GM12891 (cell line): Measurements from ENCODE around the gene PIP4K2A.
"Not testable (repeated sequence)": the region's sequence is repeated elsewhere in the genome, so short reads cannot be mapped to it uniquely, and the experiment has no call there.

ENCODE experiments used
- DNase-seq: peaks from one replicate; pipeline ENCODE4 v3.0.0; 2011; ENCODE audit warnings: low spot score; ENCODE audit not compliant: insufficient read length
- FAIRE-seq: peaks from 2 replicates; lab custom pipeline; 2011; peaks lifted over from hg19 to GRCh38; lab: Jason Lieb, UNC
- PAX5 ChIP-seq: IDR thresholded peaks from 2 replicates; pipeline ENCODE4 v1.6.1; 2011; ENCODE audit warnings: low read length, moderate library complexity, mild to moderate bottlenecking; ENCODE audit not compliant: insufficient read depth, severe bottlenecking
- POLR2A ChIP-seq: IDR thresholded peaks from 2 replicates; pipeline ENCODE4 v1.6.1; 2011; ENCODE audit warnings: low read depth, low read length, control low read depth
- POLR2AphosphoS5 ChIP-seq: IDR thresholded peaks from 2 replicates; pipeline ENCODE4 v1.6.1; 2011; ENCODE audit warnings: low read depth, low read length, control low read depth
- POU2F2 ChIP-seq: IDR thresholded peaks from 2 replicates; pipeline ENCODE4 v1.6.1; 2011; ENCODE audit warnings: low read depth, mild to moderate bottlenecking, control low read depth, low read length, moderate library complexity
- SPI1 ChIP-seq: IDR thresholded peaks from 2 replicates; pipeline ENCODE4 v1.6.1; 2011; ENCODE audit warnings: low read depth, low read length, control low read depth
- TAF1 ChIP-seq: IDR thresholded peaks from 2 replicates; pipeline ENCODE4 v1.6.1; 2011; ENCODE audit warnings: low read depth, low read length, control low read depth

Gene PIP4K2A

DNA sequence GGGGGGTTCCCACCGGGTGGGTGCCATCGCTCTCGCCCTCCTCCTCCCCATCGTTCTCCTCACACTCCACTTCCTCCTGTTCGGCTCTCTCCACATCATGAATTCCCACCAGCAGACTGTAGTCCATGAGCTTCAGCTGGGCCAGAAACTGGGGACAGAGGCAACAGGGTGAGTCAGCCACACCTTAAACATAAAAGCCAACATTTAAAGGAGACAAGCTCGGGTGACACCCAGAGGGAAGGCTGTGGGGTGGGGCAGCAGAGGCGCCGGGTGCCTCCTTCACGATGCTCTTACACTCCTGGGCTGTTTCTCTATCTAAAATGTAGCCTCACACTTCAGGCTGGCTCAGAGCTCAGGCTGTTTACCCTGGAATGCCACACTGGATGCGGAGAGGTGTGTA is 172.5 kb downstream of the PIP4K2A start:
- FAIRE-seq = no peak
- DNase-seq = no peak
- TF ChIP-seq POLR2AphosphoS5 = no peak

DNA sequence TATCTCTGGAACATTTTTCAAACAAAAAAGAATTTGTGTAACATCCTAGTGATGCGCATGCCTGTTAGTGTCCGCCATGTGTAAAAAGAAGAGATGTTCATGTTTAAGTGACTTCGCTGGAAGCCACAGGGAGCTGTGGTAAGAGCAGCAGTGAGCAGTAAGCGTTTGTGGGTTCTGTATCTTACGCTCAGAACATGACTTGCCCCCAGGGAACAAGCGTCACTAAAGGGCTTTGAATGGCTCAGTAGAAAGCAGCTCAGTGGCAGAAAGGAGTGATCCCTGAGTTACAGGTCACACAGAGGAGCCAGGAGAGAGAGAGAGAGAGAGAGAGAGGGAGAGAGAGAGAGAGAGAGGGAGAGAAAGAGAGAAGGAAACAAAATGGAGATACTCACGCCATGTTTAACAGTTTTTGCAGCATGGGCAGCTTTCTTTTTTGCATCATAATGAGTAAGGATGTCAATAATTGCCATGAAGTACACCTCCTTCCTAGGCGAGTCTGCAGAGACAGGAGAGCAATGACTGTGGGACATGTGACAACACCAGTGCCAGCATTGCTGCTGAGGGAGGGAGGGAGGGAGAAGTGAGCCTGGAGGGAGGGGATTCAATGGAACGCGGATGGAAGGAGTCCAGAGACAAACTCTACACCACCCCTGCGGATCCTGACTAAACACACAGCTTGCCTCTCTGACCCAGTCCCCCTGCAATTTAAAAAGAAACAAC is 174.6 kb downstream of the PIP4K2A start:
- TF ChIP-seq POU2F2 (no peak), POLR2AphosphoS5 (no peak), PAX5 (no peak), SPI1 (no peak), TAF1 (no peak), POLR2A (no peak)
- DNase-seq (no peak), FAIRE-seq (no peak)

DNA sequence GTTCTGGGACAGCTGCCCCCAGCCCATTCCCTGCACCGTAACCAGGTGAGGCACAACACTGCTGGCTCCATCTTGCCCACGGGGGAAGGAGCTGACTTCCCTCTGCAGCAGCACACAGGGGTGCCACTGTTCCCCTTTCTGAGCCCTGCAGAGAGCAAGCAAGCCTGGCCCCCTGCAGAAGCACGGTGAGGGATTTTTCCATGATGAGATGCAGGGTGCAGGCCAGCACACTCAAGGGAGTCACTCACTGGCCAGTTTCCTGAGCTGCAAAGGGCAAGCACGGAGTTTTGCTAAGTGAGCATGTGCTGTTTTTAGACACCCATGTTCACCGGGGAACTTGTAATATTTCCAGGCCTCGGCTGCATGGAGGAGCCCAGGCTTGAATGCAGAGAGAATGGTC is 176.6 kb downstream of the PIP4K2A start:
- FAIRE-seq (no peak), DNase-seq (no peak)
- TF ChIP-seq POU2F2 = no peak
- TF ChIP-seq POLR2AphosphoS5 = no peak
- no peak for TF ChIP-seq SPI1
- no peak for TF ChIP-seq POLR2A
- no peak for TF ChIP-seq PAX5
- no peak for TF ChIP-seq TAF1

DNA sequence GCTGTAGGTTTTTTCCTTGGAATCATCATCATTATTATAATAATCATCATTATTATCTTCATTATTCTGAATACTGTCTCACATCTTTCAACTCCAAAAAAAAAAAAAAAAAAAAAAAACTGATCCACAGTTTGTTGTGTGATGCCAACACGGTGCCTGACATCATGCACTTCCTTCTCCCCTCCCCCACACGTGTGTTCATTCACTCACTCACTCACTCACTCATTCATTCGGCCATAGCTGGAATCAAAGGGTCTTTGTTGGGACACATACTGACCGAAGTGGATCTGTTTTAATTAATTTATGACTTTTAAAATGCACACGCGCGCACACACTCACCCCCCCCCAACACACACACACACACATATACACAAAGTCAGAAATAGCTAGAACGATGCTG is 177.8 kb downstream of the PIP4K2A start:
- FAIRE-seq = no peak
- TF ChIP-seq PAX5 (no peak), SPI1 (no peak), POU2F2 (no peak), POLR2AphosphoS5 (no peak), POLR2A (no peak), TAF1 (no peak)
- no peak for DNase-seq

DNA sequence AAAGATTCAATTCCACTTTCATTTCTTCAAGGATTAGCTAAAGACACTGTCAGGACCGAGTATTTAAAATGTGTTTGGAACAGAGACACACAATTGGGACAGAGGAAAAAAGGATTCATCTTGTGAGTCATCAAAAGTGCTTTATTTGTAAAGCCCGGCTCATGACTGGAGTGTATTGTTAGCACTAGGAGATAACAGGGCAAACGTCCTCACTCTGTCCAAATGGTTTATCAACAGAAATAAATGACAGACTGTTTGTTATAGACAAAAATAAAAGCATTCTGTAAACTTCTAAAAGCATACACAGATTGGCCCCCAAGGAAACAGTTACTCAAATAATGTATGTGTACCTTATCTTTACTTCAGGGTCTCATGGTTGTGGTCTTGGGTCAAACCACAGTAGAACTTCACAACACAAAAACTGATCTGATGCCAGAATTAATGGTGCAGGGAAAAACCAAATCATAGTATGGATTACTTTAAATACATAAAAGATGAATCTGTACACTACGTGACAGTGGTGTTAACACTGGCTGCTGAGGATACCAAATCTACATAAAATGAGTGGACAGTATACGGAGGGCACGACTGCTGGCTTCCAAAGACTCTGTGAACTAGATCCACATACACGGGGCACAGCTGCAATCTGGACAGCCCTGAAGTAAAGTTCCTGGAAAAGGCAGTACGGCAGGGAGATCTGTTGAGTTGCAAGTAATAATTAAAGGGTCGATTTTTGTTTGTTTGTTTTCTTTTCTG is 179.4 kb downstream of the PIP4K2A start:
- FAIRE-seq (no peak), DNase-seq (no peak)
- TF ChIP-seq POU2F2 (no peak), POLR2A (no peak), SPI1 (no peak), PAX5 (no peak), TAF1 (no peak), POLR2AphosphoS5 (no peak)

DNA sequence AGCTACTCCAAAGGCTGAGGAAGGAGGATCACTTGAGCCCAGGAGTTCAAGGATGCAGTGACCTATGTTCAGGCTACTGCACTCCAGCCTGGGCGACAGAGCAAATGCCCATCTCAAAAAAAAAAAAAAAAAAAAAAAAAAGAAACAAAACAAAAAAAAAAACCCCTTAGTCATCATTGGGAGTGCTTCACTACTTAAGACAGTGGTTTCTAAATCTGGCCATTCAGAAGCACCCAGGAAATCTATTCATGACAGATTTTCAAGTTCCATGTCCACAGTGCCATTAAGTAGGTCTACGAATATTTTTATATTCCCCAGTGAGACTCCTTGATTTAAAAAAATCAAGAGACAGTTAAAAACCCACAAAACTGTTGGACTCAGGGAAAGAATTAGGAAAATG is 182.9 kb downstream of the PIP4K2A start:
- DNase-seq (no peak), FAIRE-seq (no peak)
- TF ChIP-seq POLR2AphosphoS5 (no peak), POU2F2 (no peak), SPI1 (no peak)

DNA sequence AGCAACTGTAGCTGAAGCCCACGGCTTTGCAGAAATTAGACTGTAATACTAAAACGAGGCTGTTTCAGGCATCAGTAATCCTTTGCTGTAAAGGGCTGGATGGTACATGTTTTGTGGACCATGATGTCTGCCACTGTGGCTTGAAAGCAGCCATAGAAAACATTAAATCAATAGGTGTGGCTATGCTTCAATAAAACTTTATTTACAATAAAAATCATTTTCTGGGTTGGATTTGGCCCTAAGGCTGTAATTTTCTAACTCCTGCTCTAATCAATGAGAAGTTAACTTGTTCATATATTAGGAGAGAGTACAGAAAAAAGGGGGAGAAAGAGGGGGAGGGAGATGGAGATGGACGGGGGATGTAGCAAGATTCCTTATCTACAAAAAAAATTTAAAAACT is 183.4 kb downstream of the PIP4K2A start:
- DNase-seq (no peak), FAIRE-seq (no peak)
- TF ChIP-seq PAX5 (no peak), POU2F2 (no peak), SPI1 (no peak), POLR2AphosphoS5 (no peak), POLR2A (no peak), TAF1 (no peak)

DNA sequence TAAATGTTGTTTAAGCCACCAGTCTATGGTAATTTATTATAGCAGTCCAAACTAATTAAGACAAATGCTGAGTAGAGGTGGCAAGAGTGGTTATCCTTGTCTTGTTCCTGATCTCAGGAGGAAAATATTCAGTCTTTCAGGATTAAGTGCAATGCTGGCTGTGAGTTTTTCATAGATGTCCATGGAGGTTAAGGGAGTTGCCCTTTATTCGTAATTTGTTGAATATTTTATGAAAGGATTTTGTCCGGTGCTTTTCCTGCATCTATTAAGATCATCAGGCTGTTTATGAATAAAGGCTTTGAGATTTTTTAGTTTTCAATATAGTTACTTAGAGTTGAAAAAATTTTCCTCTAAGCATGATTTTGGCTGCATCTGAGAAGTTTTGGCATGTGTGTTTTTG is 186.9 kb downstream of the PIP4K2A start:
- FAIRE-seq (no peak), DNase-seq (no peak)
- no peak for TF ChIP-seq PAX5
- TF ChIP-seq TAF1 = no peak
- no peak for TF ChIP-seq POU2F2
- TF ChIP-seq POLR2AphosphoS5 = no peak
- no peak for TF ChIP-seq POLR2A
- no peak for TF ChIP-seq SPI1

DNA sequence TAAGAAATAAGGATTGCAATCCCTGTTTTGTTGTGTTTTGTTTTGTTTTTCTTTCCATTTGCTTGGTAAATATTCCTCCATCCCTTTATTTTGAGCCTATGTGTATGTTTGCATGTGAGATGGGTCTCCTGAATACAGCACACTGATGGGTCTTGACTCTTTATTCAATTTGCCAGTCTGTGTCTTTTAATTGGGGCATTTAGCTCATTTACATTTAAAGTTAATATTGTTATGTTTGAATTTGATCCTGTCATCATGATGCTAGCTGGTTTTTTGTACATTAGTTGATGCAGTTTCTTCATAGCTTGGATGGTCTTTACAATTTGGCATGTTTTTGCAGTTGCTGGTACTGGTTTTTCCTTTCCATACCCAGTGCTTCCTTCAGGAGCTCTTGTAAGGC is 190.0 kb downstream of the PIP4K2A start:
- DNase-seq, FAIRE-seq: not testable (repeated sequence)

DNA sequence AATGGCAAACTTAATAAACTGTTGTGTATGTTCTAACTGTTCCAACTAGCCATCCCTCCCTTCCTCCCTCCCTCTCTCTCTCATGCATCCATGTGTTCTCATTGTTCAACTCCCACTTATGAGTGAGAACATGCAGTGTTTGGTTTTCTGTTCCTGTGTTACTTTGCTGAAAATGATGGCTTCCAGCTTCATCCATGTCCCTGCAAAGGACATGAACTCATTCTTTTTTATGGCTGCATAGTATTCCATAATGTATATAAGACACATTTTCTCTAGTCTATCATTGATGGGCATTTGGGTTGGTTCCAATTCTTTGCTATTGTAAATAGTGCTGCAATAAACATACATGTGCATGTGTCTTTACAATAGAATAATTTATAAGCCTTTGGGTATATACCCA is 193.7 kb downstream of the PIP4K2A start:
- FAIRE-seq, DNase-seq: not testable (repeated sequence)

DNA sequence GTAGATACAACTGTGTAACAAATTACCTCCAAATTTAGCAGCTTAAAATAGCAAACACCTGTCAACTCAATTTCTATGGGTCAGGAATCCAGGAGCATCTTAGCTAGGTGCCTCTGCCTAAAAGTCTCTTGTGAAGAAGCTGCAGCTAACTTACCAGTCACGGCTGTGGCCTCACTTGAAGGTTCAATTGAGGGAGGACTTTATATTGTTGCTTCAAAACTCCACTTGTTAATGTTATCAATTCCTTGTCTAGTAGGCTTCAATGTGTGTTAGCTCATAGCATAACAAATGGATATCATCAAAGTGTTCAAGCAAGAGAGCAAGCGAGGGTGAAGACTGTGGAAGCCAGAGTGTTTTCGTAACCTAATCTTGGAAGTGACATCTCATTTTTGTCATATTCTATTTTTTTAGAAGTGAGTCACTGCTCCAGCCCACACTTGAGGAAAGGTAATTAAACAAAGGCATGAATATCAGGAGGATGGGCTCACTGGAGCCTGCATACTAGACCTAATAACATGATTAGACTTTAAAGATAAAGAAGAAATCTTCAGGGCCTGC is 196.1 kb downstream of the PIP4K2A start:
- no peak for TF ChIP-seq POLR2A
- TF ChIP-seq POLR2AphosphoS5 = no peak
- no peak for TF ChIP-seq PAX5
- TF ChIP-seq TAF1 = no peak
- no peak for FAIRE-seq

More for the DNA sequence above, 196.1 kb downstream of the PIP4K2A start:
- DNase-seq = no peak
